Progenitor cell of endocrine pancreas (in vitro differentiated cells): ENCODE data around the gene TPSG1. TPM values are rescaled to one million over a fixed set of nuclear protein-coding genes. Genes with fewer than 3 reads are reported as not detected.

Experiments used
- DNase-seq: peaks from one replicate; pipeline ENCODE4 v3.0.0; 2021; ENCODE audit warnings: low spot score; ENCODE audit not compliant: unreplicated experiment
- H3K27ac Mint-ChIP-seq: 2 replicates; pipeline ENCODE4 v1.8.0; 2021; ENCODE audit warnings: mild to moderate bottlenecking, moderate library complexity, mixed read lengths
- H3K27me3 Mint-ChIP-seq: 2 replicates; pipeline ENCODE4 v1.8.0; 2021; ENCODE audit warnings: mixed read lengths
- H3K36me3 Mint-ChIP-seq: 2 replicates; pipeline ENCODE4 v1.8.0; 2022; ENCODE audit warnings: mixed read lengths; ENCODE audit not compliant: insufficient read depth
- H3K4me1 Mint-ChIP-seq: 2 replicates; pipeline ENCODE4 v1.8.0; 2021; ENCODE audit warnings: low read depth, mixed read lengths
- H3K4me3 Mint-ChIP-seq: 2 replicates; pipeline ENCODE4 v1.8.0; 2021; ENCODE audit warnings: low read depth, mild to moderate bottlenecking, moderate library complexity, mixed read lengths
- H3K9me3 Mint-ChIP-seq: 2 replicates; pipeline ENCODE4 v1.8.0; 2021; ENCODE audit warnings: low read depth, mixed read lengths
- CTCF ChIP-seq: fragments of 200-600 bp; sonication (generic); IDR thresholded peaks from one replicate; pipeline ENCODE4 v1.5.0; 2021; ENCODE audit warnings: antibody characterized with exemption, mild to moderate bottlenecking; ENCODE audit not compliant: unreplicated experiment
- total RNA-seq: library from RNA; stranded (reverse); gene quantifications from 2 replicates; pipeline ENCODE4 v1.2.1, GENCODE V29; 2021

TPSG1 gene
- total RNA-seq, 1 donor from 2014 or later, result not detected

- Mint-ChIP-seq H3K27me3 (no peaks in the 10 kb centered on the region), H3K4me3 (no peak overlapping the region), H3K27ac (no peak overlapping the region), H3K36me3 (peaks cover 3% of the 10 kb centered on the region), H3K4me1 (no peaks in the 10 kb centered on the region), H3K9me3 (no peaks in the 10 kb centered on the region)
- no peak for TF ChIP-seq CTCF
- no peak for DNase-seq
These were observed 16.0 kb downstream of the TPSG1 start for GRCh38 chr16:1209081-1209480.

GRCh38 chr16:1208239-1208830 lies 16.7 kb downstream of the TPSG1 start:
- Mint-ChIP-seq H3K27ac (no peak overlapping the region), H3K36me3 (peaks cover 3% of the 10 kb centered on the region), H3K27me3 (no peaks in the 10 kb centered on the region), H3K4me3 (no peak overlapping the region), H3K9me3 (no peaks in the 10 kb centered on the region), H3K4me1 (no peaks in the 10 kb centered on the region)
- TF ChIP-seq CTCF, result no peak
- DNase-seq, result no peak

DNA sequence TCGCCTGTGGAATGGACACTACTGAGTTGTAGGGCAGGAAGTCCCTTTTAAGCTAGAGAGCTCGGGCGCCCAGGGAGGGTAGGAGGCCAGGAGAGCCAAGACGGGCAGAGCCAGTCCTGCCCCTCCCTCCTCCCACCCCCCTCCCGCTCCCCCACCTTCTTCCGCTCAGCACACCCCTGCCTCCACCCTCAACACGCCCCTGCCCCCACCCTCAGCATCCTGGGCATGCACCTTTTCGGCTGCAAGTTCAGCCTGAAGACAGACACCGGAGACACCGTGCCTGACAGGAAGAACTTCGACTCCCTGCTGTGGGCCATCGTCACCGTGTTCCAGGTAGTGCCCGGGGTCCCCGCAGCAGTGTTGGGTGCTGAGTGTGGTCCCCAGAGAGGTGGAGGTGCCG lies 18.3 kb downstream of the TPSG1 start:
- Mint-ChIP-seq H3K9me3 (no peaks in the 10 kb centered on the region), H3K4me1 (no peaks in the 10 kb centered on the region), H3K4me3 (no peak overlapping the region), H3K27me3 (no peaks in the 10 kb centered on the region), H3K27ac (no peak overlapping the region), H3K36me3 (peaks cover 3% of the 10 kb centered on the region)
- no peak for DNase-seq
- no peak for TF ChIP-seq CTCF

- no peak for DNase-seq
- Mint-ChIP-seq H3K4me1 (no peaks in the 10 kb centered on the region), H3K4me3 (no peak overlapping the region), H3K27ac (no peak overlapping the region), H3K27me3 (no peaks in the 10 kb centered on the region), H3K36me3 (peaks cover 4% of the 10 kb centered on the region), H3K9me3 (no peaks in the 10 kb centered on the region)
- TF ChIP-seq CTCF, result no peak
These were observed 18.7 kb downstream of the TPSG1 start for GRCh38 chr16:1206326-1206725.

- Mint-ChIP-seq H3K36me3 (peaks cover 6% of the 10 kb centered on the region), H3K4me3 (no peak overlapping the region), H3K27me3 (no peaks in the 10 kb centered on the region), H3K9me3 (no peaks in the 10 kb centered on the region), H3K27ac (no peak overlapping the region), H3K4me1 (no peaks in the 10 kb centered on the region)
- no peak for TF ChIP-seq CTCF
- no peak for DNase-seq
These were observed 20.1 kb downstream of the TPSG1 start for GRCh38 chr16:1204933-1205332.
